A549 (cell line): ENCODE results near the gene IRX4. TPM values are rescaled to one million over a fixed set of nuclear protein-coding genes. Genes with fewer than 3 reads are reported as not detected.

Experiments
- ATAC-seq, 2 experiments: fragments of 200-7000 bp in 1 of 2; fragments of >200 bp in 1 of 2; cut with Nextera tagmentation in 1 of 2; cut with Tn5 transposase in 1 of 2; 3 replicates each; pipeline versions ENCODE4 v1.8.0 to v1.9.1; 2018 to 2020; ENCODE audit warnings: mild to moderate bottlenecking in 1 of 2, moderate library complexity in 1 of 2
- CTCF ChIA-PET: fragments of 300-600 bp; sonication (Branson Sonifier 250); formaldehyde crosslinking; extraction: SDS; loops from one replicate; lab custom pipeline; 2021; ENCODE audit warnings: antibody characterized with exemption, inconsistent platforms; lab: Yijun Ruan, JAX
- POLR2A ChIA-PET: fragments of 350-600 bp; formaldehyde crosslinking; extraction: SDS; loops from one replicate; lab custom pipeline; 2021; ENCODE audit warnings: antibody characterized with exemption, inconsistent platforms; lab: Yijun Ruan, JAX
- DNase-seq, 2 experiments: peaks; one replicate each; pipeline versions ENCODE4 v3.0.0 to v3.0.0-alpha.2; 2011 to 2016; ENCODE audit warnings: low read depth in 1 of 2, low spot score in 1 of 2
- FAIRE-seq: peaks from 2 replicates; lab custom pipeline; 2011; peaks lifted over from hg19 to GRCh38; lab: Jason Lieb, UNC
- H3K27ac ChIP-seq, 2 experiments: fragments of >200 bp; sonication (Bioruptor Twin); formaldehyde crosslinking; 3 replicates each; pipeline ENCODE4 v1.5.1; 2016 to 2017
- H3K4me1 ChIP-seq: fragments of >200 bp; sonication (Bioruptor Twin); formaldehyde crosslinking; 3 replicates; pipeline ENCODE4 v1.6.1; 2016
- H3K4me2 ChIP-seq: fragments of >200 bp; sonication (Bioruptor Twin); formaldehyde crosslinking; 3 replicates; pipeline ENCODE4 v1.6.1; 2016
- H3K4me3 ChIP-seq: fragments of >200 bp; sonication (Bioruptor Twin); formaldehyde crosslinking; 3 replicates; pipeline ENCODE4 v1.5.1; 2016
- H3K9me3 ChIP-seq: fragments of >200 bp; sonication (Bioruptor Twin); formaldehyde crosslinking; 3 replicates; pipeline ENCODE4 v1.6.1; 2016
- BCL3 ChIP-seq: fragments of >200 bp; sonication (Bioruptor Twin); formaldehyde crosslinking; IDR thresholded peaks from 3 replicates; pipeline ENCODE4 v1.6.1; 2016
- CHD2 ChIP-seq: fragments of 150-350 bp; IDR thresholded peaks from 2 replicates; pipeline ENCODE4 v1.6.1; 2014; ENCODE audit warnings: low read length; ENCODE audit not compliant: partially characterized antibody
- E2F6 ChIP-seq: IDR thresholded peaks from 2 replicates; pipeline ENCODE4 v1.6.1; 2012; ENCODE audit warnings: low read depth, borderline replicate concordance
- EHF ChIP-seq: fragments of 250-450 bp; sonication (Bioruptor Pico); IDR thresholded peaks from 2 replicates; pipeline ENCODE4 v1.5.0; 2020; ENCODE audit warnings: mild to moderate bottlenecking
- EHMT2 ChIP-seq: fragments of 200-600 bp; sonication (generic); IDR thresholded peaks from 2 replicates; pipeline ENCODE4 v1.6.1; 2016; ENCODE audit warnings: antibody characterized with exemption, low read depth, mild to moderate bottlenecking, moderate library complexity
- ELK1 ChIP-seq: fragments of 150-350 bp; IDR thresholded peaks from 2 replicates; pipeline ENCODE4 v1.6.1; 2014; ENCODE audit warnings: low read depth, mild to moderate bottlenecking, low read length
- FOSL2 ChIP-seq, 2 experiments: fragments of 450-650 bp in 1 of 2; fragments of >200 bp in 1 of 2; sonication (Bioruptor Twin) in 1 of 2; formaldehyde crosslinking; IDR thresholded peaks; 2 replicates each; pipeline versions ENCODE4 v1.5.0 to v1.6.1; 2016 to 2020; ENCODE audit warnings: mild to moderate bottlenecking in 1 of 2, moderate library complexity in 1 of 2
- GATA3 ChIP-seq: IDR thresholded peaks from 2 replicates; pipeline ENCODE4 v1.6.1; 2012; ENCODE audit warnings: borderline replicate concordance
- HES2 ChIP-seq: fragments of >200 bp; sonication (Bioruptor Twin); formaldehyde crosslinking; IDR thresholded peaks from 2 replicates; pipeline ENCODE4 v1.6.1; 2016
- HOXB5 ChIP-seq: fragments of 250-450 bp; sonication (Bioruptor Pico); IDR thresholded peaks from 2 replicates; pipeline ENCODE4 v1.5.0; 2020; ENCODE audit warnings: mild to moderate bottlenecking, moderate library complexity
- KDM1A ChIP-seq: fragments of 200-600 bp; sonication (generic); IDR thresholded peaks from 2 replicates; pipeline ENCODE4 v1.6.1; 2016; ENCODE audit warnings: low read depth, mild to moderate bottlenecking
- MAFK ChIP-seq: fragments of 450-650 bp; IDR thresholded peaks from 2 replicates; pipeline ENCODE4 v1.6.1; 2014; ENCODE audit not compliant: partially characterized antibody
- MAX ChIP-seq: IDR thresholded peaks from 2 replicates; pipeline ENCODE4 v1.6.1; 2012
- MAZ ChIP-seq: fragments of 150-350 bp; IDR thresholded peaks from 2 replicates; pipeline ENCODE4 v1.6.1; 2014; ENCODE audit warnings: antibody characterized with exemption, low read depth, low read length, borderline replicate concordance
- NPAS2 ChIP-seq: fragments of 250-450 bp; sonication (Bioruptor Pico); IDR thresholded peaks from 2 replicates; pipeline ENCODE4 v1.8.0; 2022; ENCODE audit warnings: mild to moderate bottlenecking, moderate library complexity, borderline replicate concordance
- REST ChIP-seq: fragments of 200-600 bp; sonication (generic); IDR thresholded peaks from 2 replicates; pipeline ENCODE4 v1.6.1; 2016; ENCODE audit warnings: antibody characterized with exemption, mild to moderate bottlenecking, moderate library complexity
- RFX5 ChIP-seq: fragments of 450-650 bp; IDR thresholded peaks from 2 replicates; pipeline ENCODE4 v1.7.1; 2014; ENCODE audit warnings: antibody characterized with exemption, mild to moderate bottlenecking, moderate library complexity
- RNF2 ChIP-seq: fragments of 200-600 bp; sonication (generic); IDR thresholded peaks from 2 replicates; pipeline ENCODE4 v1.6.1; 2016; ENCODE audit warnings: low read depth, mild to moderate bottlenecking, antibody characterized with exemption, moderate library complexity, borderline replicate concordance
- SMC3 ChIP-seq: fragments of >200 bp; sonication (Bioruptor Twin); formaldehyde crosslinking; IDR thresholded peaks from 3 replicates; pipeline ENCODE4 v1.6.1; 2018; ENCODE audit warnings: inconsistent platforms
- SREBF2 ChIP-seq: fragments of 450-650 bp; IDR thresholded peaks from 2 replicates; pipeline ENCODE4 v1.6.1; 2014; ENCODE audit warnings: mild to moderate bottlenecking, moderate library complexity
- TFCP2L1 ChIP-seq: fragments of 250-450 bp; sonication (Bioruptor Pico); IDR thresholded peaks from 2 replicates; pipeline ENCODE4 v1.5.0; 2021; ENCODE audit warnings: mild to moderate bottlenecking
- TP53 ChIP-seq: fragments of 250-450 bp; sonication (Bioruptor Pico); IDR thresholded peaks from 2 replicates; pipeline ENCODE4 v1.5.0; 2021; ENCODE audit warnings: mild to moderate bottlenecking, moderate library complexity
- ZC3H11A ChIP-seq: fragments of 450-650 bp; IDR thresholded peaks from 2 replicates; pipeline ENCODE4 v1.6.1; 2014; ENCODE audit warnings: antibody characterized with exemption, mild to moderate bottlenecking
- ZFP36 ChIP-seq: fragments of 450-650 bp; IDR thresholded peaks from 2 replicates; pipeline ENCODE4 v1.6.1; 2014; ENCODE audit warnings: borderline replicate concordance; ENCODE audit not compliant: partially characterized antibody
- WGBS: methylation state at CpG from one replicate; pipeline ENCODE4 v1.1.6; 2017; ENCODE audit errors: missing lambda C conversion rate; 5-methylcytosine and 5-hydroxymethylcytosine counted together
- polyA plus RNA-seq, 4 experiments: library from polyadenylated mRNA; depleted of rRNA in 3 of 4; stranded (reverse); fragments of >200 nt; fragmentation: RNase III in 1 of 4; extraction: RNeasy Plus Mini Kit Qiagen cat#74134 plus additional on column Dnase treatment in 1 of 4; gene quantifications; 2 replicates in 3 of 4; 3 replicates in 1 of 4; pipeline ENCODE4 v1.2.3, GENCODE V29; 2011 to 2017

Gene IRX4
- polyA plus RNA-seq, 2 of the 4 experiments (the other 2 are of a cell fraction): 0.04 to 0.06 TPM

- ChIA-PET CTCF (interaction anchor here (2.0 kb wide), 1 partner anchor 17 kb away, joined by 5 read pairs; no protein-coding TSS in a partner anchor), POLR2A (no interaction called here)
- no peak overlapping the region for H3K4me3 ChIP-seq
- FAIRE-seq: no peak
- H3K4me2 ChIP-seq: no peak overlapping the region
- H3K9me3 ChIP-seq: no peaks in the 10 kb centered on the region
- no peak for ATAC-seq
- H3K27ac ChIP-seq: no peak overlapping the region
- peaks cover 5% of the 10 kb centered on the region; the same call in 1 of the 3 replicates for H3K4me1 ChIP-seq
- TF ChIP-seq HES2: no peak
- TF ChIP-seq NPAS2 (CRISPR knock-in tag): no peak
- no peak for TF ChIP-seq RNF2
- TF ChIP-seq TFCP2L1 (CRISPR knock-in tag): no peak
- no peak for TF ChIP-seq REST
- TF ChIP-seq HOXB5 (CRISPR knock-in tag): no peak
- no peak for TF ChIP-seq CHD2
- no peak for TF ChIP-seq ZC3H11A
- TF ChIP-seq FOSL2 (IDR thresholded peaks at IDR 0.05): no peak
- no peak for TF ChIP-seq FOSL2 (CRISPR knock-in tag; IDR thresholded peaks at IDR 0.05)
- no peak for TF ChIP-seq EHF (CRISPR knock-in tag)
- TF ChIP-seq E2F6: no peak
- no peak for TF ChIP-seq ELK1
- no peak for TF ChIP-seq TP53 (CRISPR knock-in tag)
- TF ChIP-seq, all 56 proteins: peak for 0
- 40% methylated on average over 10 of the region's 13 CpGs for WGBS
- DNase-seq: no peak
Measured at GRCh38 chr5:1889321-1890065, 6.8 kb upstream of the IRX4 start.

- Histone ChIP-seq H3K4me3 (no peak overlapping the region), H3K27ac (no peak overlapping the region), H3K4me1 (peaks cover 9% of the 10 kb centered on the region; the same call in 2 of the 3 replicates), H3K4me2 (no peak overlapping the region), H3K9me3 (no peaks in the 10 kb centered on the region)
- no peak for FAIRE-seq
- ChIA-PET CTCF (interaction anchor here (2.0 kb wide), 1 partner anchor 16 kb away, joined by 5 read pairs; no protein-coding TSS in a partner anchor), POLR2A (no interaction called here)
- DNase-seq: no peak
- ATAC-seq: no peak
- 60% methylated on average over 24 of the region's 24 CpGs for WGBS
- TF ChIP-seq MAFK (no peak), MAZ (no peak), SREBF2 (no peak), CHD2 (no peak), ZFP36 (no peak), BCL3 (no peak), TP53 (CRISPR knock-in tag) (no peak), EHMT2 (no peak), GATA3 (no peak), MAX (no peak), RFX5 (no peak), KDM1A (no peak), SMC3 (no peak)
Measured at GRCh38 chr5:1888541-1889251, 6.0 kb upstream of the IRX4 start.
